Rectal smooth muscle tissue (tissue), 1 donor: ENCODE data around the gene XYLB.

Experiments used
- H3K27ac ChIP-seq: one replicate; pipeline ENCODE4 v1.7.0; 2013; ENCODE audit warnings: low read depth, low read length, inconsistent platforms
- H3K27me3 ChIP-seq: one replicate; pipeline ENCODE4 v1.7.0; 2013; ENCODE audit warnings: low read length; ENCODE audit not compliant: control insufficient read depth, insufficient read depth
- H3K36me3 ChIP-seq: one replicate; pipeline ENCODE4 v1.7.0; 2013; ENCODE audit warnings: low read length; ENCODE audit not compliant: control insufficient read depth, insufficient read depth
- H3K4me1 ChIP-seq: one replicate; pipeline ENCODE4 v1.7.0; 2013; ENCODE audit warnings: low read length; ENCODE audit not compliant: control insufficient read depth, insufficient read depth
- H3K4me3 ChIP-seq: one replicate; pipeline ENCODE4 v1.7.0; 2013; ENCODE audit warnings: low read length
- H3K9ac ChIP-seq: one replicate; pipeline ENCODE4 v1.7.0; 2013; ENCODE audit warnings: low read length

Gene XYLB

DNA sequence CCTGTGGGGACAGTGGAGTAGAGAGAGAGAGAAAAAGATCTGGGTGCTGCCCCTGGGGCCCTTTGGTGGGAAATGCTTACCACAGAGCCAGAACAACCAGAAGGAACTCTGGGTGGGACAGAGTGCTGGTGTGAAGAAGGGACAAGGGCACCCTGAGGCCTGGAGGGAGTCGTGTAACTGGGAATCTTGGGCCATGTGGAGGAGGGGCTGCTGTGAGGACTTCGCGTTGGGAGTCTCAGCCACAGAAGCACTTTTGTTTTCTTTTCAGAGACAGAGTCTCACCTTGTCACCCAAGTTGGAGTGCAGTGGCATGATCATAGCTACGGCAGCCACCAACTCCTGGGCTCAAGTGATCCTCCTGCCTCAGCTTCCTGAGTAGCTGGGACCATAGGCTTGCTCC, 24.3 kb downstream of the XYLB start:
- H3K9ac ChIP-seq = no peak overlapping the region
- no peaks in the 10 kb centered on the region for H3K27me3 ChIP-seq
- H3K36me3 ChIP-seq = peaks cover 5% of the 10 kb centered on the region
- H3K27ac ChIP-seq = no peak overlapping the region
- peaks cover 3% of the 10 kb centered on the region for H3K4me1 ChIP-seq
- no peak overlapping the region for H3K4me3 ChIP-seq

DNA sequence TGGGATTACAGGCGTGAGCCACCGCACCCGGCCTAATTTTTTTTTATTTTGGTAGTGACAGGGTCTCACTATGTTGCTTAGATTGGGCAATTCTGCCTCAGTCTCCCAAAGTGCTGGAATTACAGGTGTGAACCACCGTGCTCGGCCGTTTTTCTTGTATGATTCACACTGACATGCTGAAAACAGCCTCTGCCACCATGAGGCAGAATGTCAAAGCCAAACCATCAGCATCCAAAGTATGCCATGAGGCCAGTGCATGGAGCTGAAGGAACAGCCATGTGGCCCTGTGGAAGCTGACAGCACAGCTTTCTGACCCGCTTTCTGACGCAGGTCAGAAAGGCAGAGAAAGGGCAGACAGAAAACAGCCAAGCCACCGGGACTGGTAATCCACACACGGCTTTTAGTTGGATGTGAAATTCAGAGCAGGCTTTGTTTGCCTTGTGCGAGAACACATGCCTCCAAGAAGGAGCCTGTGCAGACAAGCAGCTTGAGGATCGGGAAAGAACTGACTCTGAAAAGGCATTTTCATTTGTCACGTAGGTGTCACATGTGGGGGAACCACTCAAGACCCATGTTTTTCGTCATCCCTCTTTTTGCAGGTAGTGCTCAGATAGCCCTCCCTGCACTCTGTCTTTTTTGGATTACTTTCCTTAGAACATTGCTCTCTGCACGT, 25.1 kb downstream of the XYLB start:
- H3K4me1 ChIP-seq = peaks cover 3% of the 10 kb centered on the region
- peaks cover 5% of the 10 kb centered on the region for H3K36me3 ChIP-seq
- no peak overlapping the region for H3K27ac ChIP-seq
- no peak overlapping the region for H3K4me3 ChIP-seq
- H3K9ac ChIP-seq = no peak overlapping the region
- H3K27me3 ChIP-seq = no peaks in the 10 kb centered on the region

- Histone ChIP-seq H3K4me1 (peaks cover 3% of the 10 kb centered on the region), H3K36me3 (peaks cover 5% of the 10 kb centered on the region), H3K9ac (no peak overlapping the region), H3K27me3 (no peaks in the 10 kb centered on the region), H3K4me3 (no peak overlapping the region), H3K27ac (no peak overlapping the region)
Measured at GRCh38 chr3:38372214-38372601, 25.6 kb downstream of the XYLB start.

DNA sequence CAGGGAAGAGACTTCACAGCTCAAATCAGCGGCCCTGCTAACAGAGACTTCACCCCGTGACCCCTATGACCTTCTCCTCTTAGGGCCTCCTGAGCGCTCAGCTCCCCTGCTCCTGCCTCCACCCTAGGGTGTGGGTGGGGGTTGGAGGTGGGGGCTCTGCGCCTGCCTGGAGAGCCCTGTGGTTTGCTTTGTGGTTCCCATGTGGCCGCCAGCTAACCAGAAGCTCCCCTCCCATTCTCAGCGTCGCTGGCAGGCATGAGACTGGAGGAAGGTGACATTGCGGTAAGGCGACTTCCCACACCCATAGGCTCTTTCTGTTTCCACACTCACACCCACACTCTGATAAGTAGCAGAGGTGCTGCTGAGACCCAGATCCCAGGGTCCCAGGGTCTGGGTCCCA, 27.6 kb downstream of the XYLB start:
- Histone ChIP-seq H3K27me3 (no peaks in the 10 kb centered on the region), H3K9ac (no peak overlapping the region), H3K27ac (no peak overlapping the region), H3K36me3 (peaks cover 5% of the 10 kb centered on the region), H3K4me1 (no peaks in the 10 kb centered on the region), H3K4me3 (no peak overlapping the region)

DNA sequence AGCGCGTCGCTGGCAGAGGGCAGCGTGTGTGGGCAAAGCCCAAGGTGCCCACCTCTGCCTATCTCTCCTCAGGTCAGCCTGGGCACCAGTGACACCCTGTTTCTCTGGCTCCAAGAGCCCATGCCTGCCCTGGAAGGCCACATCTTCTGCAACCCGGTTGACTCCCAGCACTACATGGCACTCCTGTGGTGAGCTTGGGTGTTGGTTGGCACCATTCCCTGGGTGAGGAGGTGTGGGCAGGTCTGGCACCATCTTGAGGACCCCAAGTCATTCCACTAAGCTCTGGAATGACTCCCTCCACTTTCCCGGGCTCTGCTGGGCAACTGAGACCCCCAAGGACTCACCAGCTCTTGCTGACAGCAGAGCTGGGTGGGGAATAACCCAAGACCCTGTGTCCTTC, 28.5 kb downstream of the XYLB start:
- Histone ChIP-seq H3K9ac (no peak overlapping the region), H3K27me3 (no peaks in the 10 kb centered on the region), H3K4me1 (no peaks in the 10 kb centered on the region), H3K36me3 (peaks cover 8% of the 10 kb centered on the region), H3K4me3 (no peak overlapping the region), H3K27ac (no peak overlapping the region)

GRCh38 chr3:38375488-38376097, 29.0 kb downstream of the XYLB start:
- Histone ChIP-seq H3K27me3 (no peaks in the 10 kb centered on the region), H3K36me3 (peaks cover 8% of the 10 kb centered on the region), H3K9ac (no peak overlapping the region), H3K4me3 (no peak overlapping the region), H3K27ac (no peak overlapping the region), H3K4me1 (no peaks in the 10 kb centered on the region)

DNA sequence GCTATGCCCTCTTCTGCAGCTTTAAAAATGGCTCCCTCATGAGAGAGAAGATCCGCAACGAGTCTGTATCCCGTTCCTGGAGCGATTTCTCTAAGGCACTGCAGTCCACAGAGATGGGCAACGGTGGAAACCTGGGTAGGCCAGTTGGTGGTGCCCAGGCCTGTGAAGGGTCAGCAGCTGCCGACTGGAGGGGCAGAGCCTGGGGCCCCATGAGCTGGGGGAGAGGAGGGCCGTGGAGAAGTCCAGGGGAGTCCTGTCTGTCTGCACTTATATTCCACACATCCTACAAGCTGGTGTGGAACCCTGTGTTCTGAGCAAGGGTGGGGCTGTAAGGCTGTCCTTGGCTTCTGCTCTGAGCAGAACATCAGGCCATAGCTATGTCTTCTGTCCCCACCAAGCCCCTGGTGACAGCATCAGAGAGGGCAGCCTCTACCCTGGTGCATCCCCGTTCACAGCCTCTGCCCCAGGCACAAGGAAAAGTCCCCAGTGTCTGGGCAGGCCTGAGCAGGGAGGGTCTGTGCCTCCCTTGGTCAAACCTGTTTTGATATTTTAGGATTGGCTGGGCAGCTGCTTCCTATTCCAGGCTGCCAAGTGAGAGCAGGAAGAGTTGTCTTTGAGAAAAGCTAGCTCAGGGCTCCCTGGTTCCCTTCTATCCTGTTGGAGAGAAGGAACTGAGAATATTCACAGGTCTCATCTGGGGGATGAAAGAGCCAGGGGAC, 29.7 kb downstream of the XYLB start:
- H3K36me3 ChIP-seq = peaks cover 11% of the 10 kb centered on the region
- H3K9ac ChIP-seq = no peak overlapping the region
- H3K4me1 ChIP-seq = no peaks in the 10 kb centered on the region
- H3K4me3 ChIP-seq = no peak overlapping the region
- H3K27ac ChIP-seq = no peak overlapping the region
- no peaks in the 10 kb centered on the region for H3K27me3 ChIP-seq

DNA sequence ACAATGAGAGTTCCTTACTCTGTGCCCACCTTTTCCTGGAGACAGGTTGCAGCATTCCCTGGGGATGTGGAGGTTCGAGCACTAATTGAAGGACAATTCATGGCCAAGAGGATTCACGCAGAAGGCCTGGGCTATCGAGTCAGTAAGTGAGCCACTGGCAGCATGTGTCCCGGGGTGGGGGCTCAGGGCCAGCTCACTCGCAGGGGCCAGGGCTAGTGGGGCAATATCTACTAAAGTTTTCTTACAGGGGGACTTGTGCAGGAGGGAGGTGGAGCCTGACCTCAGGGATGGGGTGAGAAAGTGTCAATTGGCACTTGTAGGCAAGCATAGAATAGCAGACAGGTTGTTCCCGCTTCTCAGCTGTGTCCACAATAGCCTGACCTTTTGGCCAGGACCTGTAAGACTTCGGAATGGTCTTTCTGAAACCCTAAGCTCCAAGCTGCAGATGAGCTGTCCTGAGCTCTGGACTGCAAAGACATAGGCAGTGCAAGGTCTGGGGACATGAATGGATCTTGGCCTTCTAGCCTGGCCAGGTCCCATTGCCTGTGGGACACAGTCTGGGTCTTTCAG, 32.7 kb downstream of the XYLB start:
- Histone ChIP-seq H3K4me1 (no peaks in the 10 kb centered on the region), H3K4me3 (no peak overlapping the region), H3K27ac (no peak overlapping the region), H3K27me3 (no peaks in the 10 kb centered on the region), H3K9ac (no peak overlapping the region), H3K36me3 (peaks cover 8% of the 10 kb centered on the region)

- H3K27ac ChIP-seq = no peak overlapping the region
- no peaks in the 10 kb centered on the region for H3K4me1 ChIP-seq
- no peak overlapping the region for H3K9ac ChIP-seq
- peaks cover 8% of the 10 kb centered on the region for H3K36me3 ChIP-seq
- no peaks in the 10 kb centered on the region for H3K27me3 ChIP-seq
- no peak overlapping the region for H3K4me3 ChIP-seq
Measured at GRCh38 chr3:38382506-38383080, 36.0 kb downstream of the XYLB start.

DNA sequence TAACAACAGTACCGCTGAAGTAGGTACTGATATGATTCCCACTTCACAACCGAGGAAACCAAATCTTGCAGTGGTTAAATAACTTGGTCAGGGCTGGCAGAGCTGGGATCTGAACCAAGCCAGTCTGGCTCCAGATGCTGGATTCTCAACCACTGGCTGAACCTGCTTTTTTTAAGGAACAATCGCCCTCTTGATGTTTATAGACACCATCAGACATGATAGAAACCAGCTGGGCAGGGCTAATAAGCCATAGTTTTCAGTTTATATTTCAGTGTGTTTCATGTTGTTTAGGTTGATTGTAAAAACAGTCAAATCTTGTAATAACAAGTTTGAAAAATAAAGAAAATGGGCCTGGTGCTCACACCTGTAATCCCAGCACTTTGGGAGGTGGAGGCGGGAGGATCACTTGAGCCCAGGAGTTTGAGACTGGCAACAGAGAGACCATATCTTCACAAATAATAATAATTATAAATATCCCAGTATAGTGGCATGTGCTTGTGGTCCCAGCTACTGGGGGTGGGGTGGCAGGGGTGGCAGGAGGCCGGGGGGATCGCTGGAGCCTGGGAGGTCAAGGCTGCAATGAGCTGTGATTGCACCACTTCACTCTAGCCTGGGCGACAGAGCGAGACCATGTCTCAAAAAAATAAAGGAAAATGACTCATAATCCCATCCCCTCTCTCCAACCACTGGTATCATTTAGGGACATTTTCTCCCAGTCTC, 36.7 kb downstream of the XYLB start:
- Histone ChIP-seq H3K27ac (no peak overlapping the region), H3K36me3 (peaks cover 8% of the 10 kb centered on the region), H3K4me1 (no peaks in the 10 kb centered on the region), H3K27me3 (no peaks in the 10 kb centered on the region), H3K4me3 (no peak overlapping the region), H3K9ac (no peak overlapping the region)

DNA sequence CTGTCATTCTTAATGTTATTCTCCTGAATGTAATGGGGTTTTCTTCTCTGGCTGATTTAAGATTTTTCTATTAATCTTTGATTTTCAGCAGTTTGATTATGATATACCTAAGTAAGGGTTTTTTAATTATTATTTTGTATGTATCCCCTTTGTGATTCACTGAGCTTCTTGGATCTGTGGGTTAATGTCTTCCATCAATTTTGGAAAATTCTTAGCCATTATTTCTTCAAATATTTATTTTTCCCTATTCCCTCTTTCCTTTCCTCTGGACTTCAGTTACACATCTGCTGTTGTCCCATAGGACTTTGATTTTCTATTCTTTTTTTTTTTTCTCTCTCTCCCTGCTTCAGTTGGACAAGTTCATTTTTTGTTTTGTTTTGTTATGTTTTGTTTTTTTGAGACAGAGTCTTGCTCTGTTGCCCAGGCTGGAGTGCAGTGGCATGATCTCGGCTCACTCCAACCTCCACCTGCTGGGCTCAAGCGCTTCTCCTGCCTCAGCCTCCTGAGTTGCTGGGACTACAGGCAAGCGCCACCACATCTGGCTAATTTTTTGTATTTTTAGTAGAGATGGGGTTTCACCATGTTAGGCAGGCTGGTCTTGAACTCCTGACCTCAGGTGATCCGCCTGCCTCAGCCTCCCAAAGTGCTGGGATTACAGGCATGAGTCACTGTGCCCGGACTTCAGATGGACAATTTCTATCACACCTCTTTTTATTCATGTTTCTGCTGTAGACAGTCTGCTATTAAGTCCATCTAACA, 40.6 kb downstream of the XYLB start:
- Histone ChIP-seq H3K27ac (no peak overlapping the region), H3K4me1 (no peaks in the 10 kb centered on the region), H3K36me3 (peaks cover 2% of the 10 kb centered on the region), H3K4me3 (no peak overlapping the region), H3K27me3 (no peaks in the 10 kb centered on the region), H3K9ac (no peak overlapping the region)
